Measurements from ENCODE around the gene RXFP3. TPM values are rescaled to one million over a fixed set of nuclear protein-coding genes. Genes with fewer than 3 reads are reported as not detected.

Gene RXFP3
- polyA plus RNA-seq, 1 donor (not counting 4 experiments of a cell fraction or from before 2014, with no cell fraction given), result not detected

- H2AFZ ChIP-seq (ENCODE audit: control insufficient read depth, low read length), result no peak overlapping the region
- H3K4me3 ChIP-seq (ENCODE audit: control insufficient read depth in 2 of 3, extremely low read depth in 1 of 3, insufficient read depth in 2 of 3, low read depth in 1 of 3, low read length in 3 of 3), result no peak overlapping the region
- no peaks in the 10 kb centered on the region for H3K79me2 ChIP-seq (ENCODE audit: control insufficient read depth, insufficient read depth, low read length)
- no peaks in the 10 kb centered on the region for H3K9me1 ChIP-seq (ENCODE audit: control insufficient read depth, extremely low read depth, insufficient read depth, low read length)
- no peak overlapping the region for H3K27ac ChIP-seq (ENCODE audit: control insufficient read depth, insufficient read depth, low read length)
- H3K27me3 ChIP-seq (ENCODE audit: control insufficient read depth, extremely low read depth, insufficient read depth, low read length), result no peaks in the 10 kb centered on the region
- dilution Hi-C loops (cut with MboI; ENCODE audit: extremely low pct_ligation_motif_present, low sequenced_read_pairs), result no loop called here
- H3K4me1 ChIP-seq (ENCODE audit: control insufficient read depth, extremely low read depth, insufficient read depth, low read length), result no peaks in the 10 kb centered on the region
- H4K20me1 ChIP-seq (ENCODE audit: control insufficient read depth, extremely low read depth, insufficient read depth, low read length), result no peaks in the 10 kb centered on the region
- TF ChIP-seq, protein P1, sequence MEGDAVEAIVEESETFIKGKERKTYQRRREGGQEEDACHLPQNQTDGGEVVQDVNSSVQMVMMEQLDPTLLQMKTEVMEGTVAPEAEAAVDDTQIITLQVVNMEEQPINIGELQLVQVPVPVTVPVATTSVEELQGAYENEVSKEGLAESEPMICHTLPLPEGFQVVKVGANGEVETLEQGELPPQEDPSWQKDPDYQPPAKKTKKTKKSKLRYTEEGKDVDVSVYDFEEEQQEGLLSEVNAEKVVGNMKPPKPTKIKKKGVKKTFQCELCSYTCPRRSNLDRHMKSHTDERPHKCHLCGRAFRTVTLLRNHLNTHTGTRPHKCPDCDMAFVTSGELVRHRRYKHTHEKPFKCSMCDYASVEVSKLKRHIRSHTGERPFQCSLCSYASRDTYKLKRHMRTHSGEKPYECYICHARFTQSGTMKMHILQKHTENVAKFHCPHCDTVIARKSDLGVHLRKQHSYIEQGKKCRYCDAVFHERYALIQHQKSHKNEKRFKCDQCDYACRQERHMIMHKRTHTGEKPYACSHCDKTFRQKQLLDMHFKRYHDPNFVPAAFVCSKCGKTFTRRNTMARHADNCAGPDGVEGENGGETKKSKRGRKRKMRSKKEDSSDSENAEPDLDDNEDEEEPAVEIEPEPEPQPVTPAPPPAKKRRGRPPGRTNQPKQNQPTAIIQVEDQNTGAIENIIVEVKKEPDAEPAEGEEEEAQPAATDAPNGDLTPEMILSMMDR (optimal IDR thresholded peaks at IDR 0.05 in 1 of 3, IDR thresholded peaks at IDR 0.05 in 1 of 3, conservative IDR thresholded peaks at IDR 0.05 in 1 of 3; ENCODE audit: extremely low read depth in 1 of 3, insufficient read depth in 2 of 3, low read length in 3 of 3), result no peak
- TF ChIP-seq EZH2 (IDR thresholded peaks at IDR 0.05; ENCODE audit: low read length), result no peak
- FAIRE-seq (no peak), DNase-seq (ENCODE audit: low read depth, low spot score) (no peak)
- H3K9ac ChIP-seq (ENCODE audit: control insufficient read depth, extremely low read depth, insufficient read depth, low read length), result no peak overlapping the region
- H3K36me3 ChIP-seq (ENCODE audit: control insufficient read depth in 2 of 2, extremely low read depth in 1 of 2, insufficient read depth in 2 of 2, low read length in 2 of 2), result no peaks in the 10 kb centered on the region
- no peaks in the 10 kb centered on the region for H3K9me3 ChIP-seq (ENCODE audit: control insufficient read depth, low read depth, low read length)
- H3K4me2 ChIP-seq (ENCODE audit: control insufficient read depth, extremely low read depth, insufficient read depth, low read depth, low read length), result no peak overlapping the region
These were observed 35.0 kb upstream of the RXFP3 start for GRCh38 chr5:33901156-33901555.

DNA sequence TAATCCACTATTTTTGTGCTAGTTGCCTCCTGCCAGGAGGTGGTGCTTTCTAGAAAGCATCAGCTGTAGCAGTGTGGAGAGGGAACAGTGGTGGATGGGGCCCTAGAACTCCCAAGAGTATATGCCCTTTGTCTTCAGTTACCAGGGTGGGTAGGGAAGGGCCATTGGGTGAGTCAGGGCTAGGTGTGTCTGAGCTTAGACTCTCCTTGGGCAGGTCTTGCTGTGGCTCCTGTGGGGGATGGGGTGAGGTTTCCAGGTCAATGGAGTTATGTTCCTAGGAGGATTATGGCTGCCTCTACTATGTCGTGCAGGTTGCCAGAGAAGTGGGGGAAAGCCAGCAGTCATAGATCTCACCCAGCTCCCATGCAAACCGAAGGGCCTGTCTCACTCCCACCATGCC is 33.1 kb upstream of the RXFP3 start:
- H3K4me1 ChIP-seq (ENCODE audit: control insufficient read depth, extremely low read depth, insufficient read depth, low read length), result no peaks in the 10 kb centered on the region
- TF ChIP-seq, protein P1 (optimal IDR thresholded peaks at IDR 0.05 in 1 of 3, IDR thresholded peaks at IDR 0.05 in 1 of 3, conservative IDR thresholded peaks at IDR 0.05 in 1 of 3; ENCODE audit: extremely low read depth in 1 of 3, insufficient read depth in 2 of 3, low read length in 3 of 3), result no peak
- no peak for TF ChIP-seq EZH2 (IDR thresholded peaks at IDR 0.05; ENCODE audit: low read length)
- no peaks in the 10 kb centered on the region for H3K9me3 ChIP-seq (ENCODE audit: control insufficient read depth, low read depth, low read length)
- no peaks in the 10 kb centered on the region for H3K9me1 ChIP-seq (ENCODE audit: control insufficient read depth, extremely low read depth, insufficient read depth, low read length)
- H3K36me3 ChIP-seq (ENCODE audit: control insufficient read depth in 2 of 2, extremely low read depth in 1 of 2, insufficient read depth in 2 of 2, low read length in 2 of 2), result no peaks in the 10 kb centered on the region
- H2AFZ ChIP-seq (ENCODE audit: control insufficient read depth, low read length), result no peak overlapping the region
- no peak overlapping the region for H3K4me2 ChIP-seq (ENCODE audit: control insufficient read depth, extremely low read depth, insufficient read depth, low read depth, low read length)
- H3K9ac ChIP-seq (ENCODE audit: control insufficient read depth, extremely low read depth, insufficient read depth, low read length), result no peak overlapping the region
- FAIRE-seq, result no peak
- no peaks in the 10 kb centered on the region for H3K79me2 ChIP-seq (ENCODE audit: control insufficient read depth, insufficient read depth, low read length)
- H3K27me3 ChIP-seq (ENCODE audit: control insufficient read depth, extremely low read depth, insufficient read depth, low read length), result no peaks in the 10 kb centered on the region
- no peak overlapping the region for H3K27ac ChIP-seq (ENCODE audit: control insufficient read depth, insufficient read depth, low read length)
- dilution Hi-C loops (cut with MboI; ENCODE audit: extremely low pct_ligation_motif_present, low sequenced_read_pairs), result no loop called here
- H4K20me1 ChIP-seq (ENCODE audit: control insufficient read depth, extremely low read depth, insufficient read depth, low read length), result no peaks in the 10 kb centered on the region
- no peak overlapping the region for H3K4me3 ChIP-seq (ENCODE audit: control insufficient read depth in 2 of 3, extremely low read depth in 1 of 3, insufficient read depth in 2 of 3, low read depth in 1 of 3, low read length in 3 of 3)
- no peak for DNase-seq (ENCODE audit: low read depth, low spot score)

All from keratinocyte (primary cell).